Endothelial cell of umbilical vein (primary cell): ENCODE measurements around the gene USP4. TPM values are rescaled to one million over a fixed set of nuclear protein-coding genes. Genes with fewer than 3 reads are reported as not detected.

Experiments used
- BruUV-seq: library from RNA; stranded (reverse); fragments of 400-500 nt; replicated peaks from 2 replicates; lab custom pipeline; 2021; lab: Mats Ljungman, UMichigan
- CTCF ChIA-PET: fragments of 300-600, 350-600 bp; sonication (Branson Sonifier 250); formaldehyde crosslinking; loops from one replicate; lab custom pipeline; 2021; ENCODE audit warnings: antibody characterized with exemption, inconsistent platforms; lab: Charles Lee
- POLR2A ChIA-PET: fragments of 300-600, 350-600 bp; sonication (Branson Sonifier 250); formaldehyde crosslinking; loops from one replicate; lab custom pipeline; 2021; ENCODE audit warnings: antibody characterized with exemption, inconsistent platforms; lab: Charles Lee
- DNase-seq: peaks from one replicate; pipeline ENCODE4 v3.0.0-alpha.2; 2011; ENCODE audit warnings: low read depth, low spot score
- FAIRE-seq: peaks from 2 replicates; lab custom pipeline; 2011; peaks lifted over from hg19 to GRCh38; lab: Jason Lieb, UNC
- H2AFZ ChIP-seq: 2 replicates; pipeline ENCODE4 v1.6.0; 2012; ENCODE audit warnings: low read depth, low read length, control low read depth, inconsistent platforms
- H3K27ac ChIP-seq: 2 replicates; pipeline ENCODE4 v1.5.1; 2011; ENCODE audit warnings: low read depth, mild to moderate bottlenecking, control low read depth, low read length, moderate library complexity; ENCODE audit not compliant: insufficient read depth
- H3K27me3 ChIP-seq, 2 experiments: 2 replicates each; pipeline versions ENCODE4 v1.6.0 to v1.6.1; 2011; ENCODE audit warnings: low read length in 2 of 2, mixed read lengths in 1 of 2; ENCODE audit not compliant: control insufficient read depth in 2 of 2, insufficient read depth in 2 of 2
- H3K36me3 ChIP-seq, 2 experiments: 2 replicates in 1 of 2; 3 replicates in 1 of 2; pipeline ENCODE4 v1.5.1; 2011; ENCODE audit warnings: low read length in 2 of 2, mild to moderate bottlenecking in 1 of 2, moderate library complexity in 1 of 2; ENCODE audit not compliant: control insufficient read depth in 2 of 2, insufficient read depth in 2 of 2; ENCODE audit errors: extremely low read depth in 1 of 2
- H3K4me1 ChIP-seq: 3 replicates; pipeline ENCODE4 v1.5.1; 2011; ENCODE audit warnings: mild to moderate bottlenecking, low read length; ENCODE audit not compliant: control insufficient read depth, insufficient read depth; ENCODE audit errors: extremely low read depth
- H3K4me2 ChIP-seq: 2 replicates; pipeline ENCODE4 v1.6.1; 2011; ENCODE audit warnings: low read length, control low read depth, mixed read lengths; ENCODE audit not compliant: insufficient read depth
- H3K4me3 ChIP-seq, 3 experiments: fragments of 200-600 bp in 1 of 3; sonication (generic), shearing (Covaris generic) in 1 of 3; replicated peaks in 1 of 3; 2 replicates each; pipeline ENCODE4 v1.5.1; 2011 to 2016; ENCODE audit warnings: control low read depth in 3 of 3, low read length in 3 of 3, mild to moderate bottlenecking in 2 of 3, inconsistent platforms in 1 of 3, low read depth in 1 of 3, moderate library complexity in 1 of 3; ENCODE audit not compliant: insufficient read depth in 1 of 3
- H3K79me2 ChIP-seq: 2 replicates; pipeline ENCODE4 v1.6.0; 2012; ENCODE audit warnings: low read length, inconsistent platforms; ENCODE audit not compliant: control insufficient read depth, insufficient read depth
- H3K9ac ChIP-seq: replicated peaks from 2 replicates; pipeline ENCODE3; 2011; ENCODE audit warnings: low read length, control low read depth; ENCODE audit not compliant: insufficient read depth; ENCODE audit errors: extremely low read depth
- H3K9me1 ChIP-seq: replicated peaks from 3 replicates; pipeline ENCODE4 v1.6.0; 2011; ENCODE audit warnings: mild to moderate bottlenecking, low read length; ENCODE audit not compliant: control insufficient read depth, insufficient read depth; ENCODE audit errors: extremely low read depth
- H3K9me3 ChIP-seq: replicated peaks from 2 replicates; pipeline ENCODE4 v1.5.1; 2012; ENCODE audit warnings: low read length, inconsistent platforms; ENCODE audit not compliant: control insufficient read depth, insufficient read depth
- H4K20me1 ChIP-seq: replicated peaks from 2 replicates; pipeline ENCODE3; 2011; ENCODE audit warnings: mild to moderate bottlenecking, low read length; ENCODE audit not compliant: control insufficient read depth, insufficient read depth; ENCODE audit errors: extremely low read depth
- EZH2 ChIP-seq: IDR thresholded peaks from 2 replicates; pipeline ENCODE4 v1.6.1; 2012; ENCODE audit warnings: borderline replicate concordance, low read depth, mild to moderate bottlenecking, moderate library complexity, low read length, inconsistent platforms; ENCODE audit not compliant: severe bottlenecking
- FOS ChIP-seq: IDR thresholded peaks from 2 replicates; pipeline ENCODE4 v1.6.1; 2011; ENCODE audit warnings: mild to moderate bottlenecking, low read length, moderate library complexity, borderline replicate concordance; ENCODE audit not compliant: insufficient read depth
- JUN ChIP-seq: IDR thresholded peaks from 2 replicates; pipeline ENCODE4 v1.6.1; 2011; ENCODE audit warnings: borderline replicate concordance, low read depth; ENCODE audit not compliant: insufficient read length, insufficient read depth
- MYC ChIP-seq: IDR thresholded peaks from one replicate; pipeline ENCODE4 v1.6.1; 2011; ENCODE audit warnings: mild to moderate bottlenecking, low read depth, low read length
- POLR2AphosphoS5 ChIP-seq: IDR thresholded peaks from 2 replicates; pipeline ENCODE4 v1.6.1; 2012; ENCODE audit warnings: low read depth, mild to moderate bottlenecking, control low read depth, low read length, moderate library complexity; ENCODE audit not compliant: insufficient read depth
- dilution Hi-C: fragments of 300-500 bp; cut with MboI; formaldehyde crosslinking; loops from one replicate; pipeline ENCODE4 v1.15.0; 2019; ENCODE audit warnings: low sequenced_read_pairs; ENCODE audit not compliant: extremely low pct_ligation_motif_present
- intact Hi-C: fragments of 100-400 bp; cut with micrococcal nuclease; formaldehyde crosslinking; loops from one replicate; pipeline ENCODE4 v1.10.0; 2022
- polyA plus RNA-seq, 4 experiments: library from polyadenylated mRNA; depleted of rRNA in 3 of 4; stranded (reverse) in 3 of 4; unstranded in 1 of 4; fragments of >200 nt; gene quantifications; 2 replicates each; pipeline versions ENCODE4 v1.2.1 to v1.2.3, GENCODE V29; 2011 to 2012; ENCODE audit warnings: missing spikeins in 1 of 4
- total RNA-seq: library from RNA; stranded (reverse); gene quantifications from 2 replicates; pipeline ENCODE4 v1.2.3, GENCODE V29; 2021
- TF ChIP-seq, protein P1 (sequence below), 2 donors: IDR thresholded peaks; 1 replicate in 1 of 2; 2 replicates in 1 of 2; pipeline ENCODE4 v1.5.1; 2011; ENCODE audit warnings: low read length in 2 of 2, mild to moderate bottlenecking in 2 of 2, moderate library complexity in 2 of 2, control low read depth in 1 of 2, inconsistent platforms in 1 of 2, low read depth in 1 of 2; ENCODE audit not compliant: insufficient read depth in 1 of 2; ENCODE audit errors: extremely low read depth in 1 of 2
- TF ChIP-seq, protein P2 (sequence below): IDR thresholded peaks from 2 replicates; pipeline ENCODE4 v1.6.1; 2011; ENCODE audit not compliant: insufficient read depth, insufficient read length

USP4 gene
- total and polyA plus RNA-seq, 2 donors (not counting 3 experiments of a cell fraction or from before 2014, with no cell fraction given) = 39.1 to 61.3 TPM

DNA sequence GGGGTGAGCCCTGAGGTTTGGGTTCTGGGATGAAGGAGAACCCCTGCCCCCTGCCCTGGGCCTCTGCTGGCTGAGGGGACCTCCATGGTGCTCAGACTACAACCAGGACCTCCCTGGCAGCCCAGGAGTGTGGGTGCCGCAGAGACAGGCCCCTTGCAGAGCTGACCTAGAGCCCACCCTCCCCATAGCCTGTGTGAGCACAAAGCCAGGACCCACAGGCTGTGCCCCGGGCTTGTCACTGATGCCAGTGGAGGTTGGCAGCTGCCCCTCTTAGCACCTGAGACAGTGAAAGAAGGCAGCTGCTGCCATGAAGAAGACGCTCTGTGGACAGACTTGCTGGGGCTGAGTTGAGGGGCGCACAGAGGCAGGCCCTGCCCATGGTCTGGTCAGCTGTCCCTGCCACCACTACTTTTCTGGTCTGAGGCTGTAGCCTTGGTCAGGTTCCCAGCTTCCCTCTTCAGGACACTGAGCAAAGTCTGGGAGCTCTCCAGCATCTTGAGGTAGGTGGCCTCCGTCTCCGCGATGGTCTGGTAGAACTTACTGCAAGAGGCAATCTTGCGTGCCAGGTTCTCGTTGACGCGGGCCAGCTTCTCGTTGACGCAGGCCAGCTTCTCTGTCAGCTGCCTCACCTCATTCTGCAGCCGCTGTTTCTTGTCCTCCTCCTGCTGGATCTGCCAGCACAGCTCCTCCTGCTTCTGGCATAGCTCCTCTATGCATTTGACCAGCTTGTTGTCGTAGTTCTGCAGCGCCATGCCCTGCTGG, 23.0 kb downstream of the USP4 start:
- H4K20me1 ChIP-seq = no peaks in the 10 kb centered on the region
- TF ChIP-seq FOS (no peak), EZH2 (no peak), MYC (no peak), POLR2AphosphoS5 (no peak), JUN (no peak)
- TF ChIP-seq, protein P1, sequence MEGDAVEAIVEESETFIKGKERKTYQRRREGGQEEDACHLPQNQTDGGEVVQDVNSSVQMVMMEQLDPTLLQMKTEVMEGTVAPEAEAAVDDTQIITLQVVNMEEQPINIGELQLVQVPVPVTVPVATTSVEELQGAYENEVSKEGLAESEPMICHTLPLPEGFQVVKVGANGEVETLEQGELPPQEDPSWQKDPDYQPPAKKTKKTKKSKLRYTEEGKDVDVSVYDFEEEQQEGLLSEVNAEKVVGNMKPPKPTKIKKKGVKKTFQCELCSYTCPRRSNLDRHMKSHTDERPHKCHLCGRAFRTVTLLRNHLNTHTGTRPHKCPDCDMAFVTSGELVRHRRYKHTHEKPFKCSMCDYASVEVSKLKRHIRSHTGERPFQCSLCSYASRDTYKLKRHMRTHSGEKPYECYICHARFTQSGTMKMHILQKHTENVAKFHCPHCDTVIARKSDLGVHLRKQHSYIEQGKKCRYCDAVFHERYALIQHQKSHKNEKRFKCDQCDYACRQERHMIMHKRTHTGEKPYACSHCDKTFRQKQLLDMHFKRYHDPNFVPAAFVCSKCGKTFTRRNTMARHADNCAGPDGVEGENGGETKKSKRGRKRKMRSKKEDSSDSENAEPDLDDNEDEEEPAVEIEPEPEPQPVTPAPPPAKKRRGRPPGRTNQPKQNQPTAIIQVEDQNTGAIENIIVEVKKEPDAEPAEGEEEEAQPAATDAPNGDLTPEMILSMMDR (IDR thresholded peaks at IDR 0.05; ENCODE audit: extremely low read depth in 1 of 2, insufficient read depth in 1 of 2, low read depth in 1 of 2, low read length in 2 of 2) = no peak
- TF ChIP-seq, protein P2, sequence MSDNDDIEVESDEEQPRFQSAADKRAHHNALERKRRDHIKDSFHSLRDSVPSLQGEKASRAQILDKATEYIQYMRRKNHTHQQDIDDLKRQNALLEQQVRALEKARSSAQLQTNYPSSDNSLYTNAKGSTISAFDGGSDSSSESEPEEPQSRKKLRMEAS = no peak
- no peaks in the 10 kb centered on the region for H3K9me1 ChIP-seq
- peaks cover 4% of the 10 kb centered on the region for H3K4me1 ChIP-seq
- no peak overlapping the region for H3K27ac ChIP-seq
- ChIA-PET CTCF (no interaction called here), POLR2A (no interaction called here)
- H3K4me3 ChIP-seq = no peak overlapping the region
- dilution Hi-C loops (no loop called here), intact Hi-C loops (no loop called here)
- H3K27me3 ChIP-seq = no peaks in the 10 kb centered on the region
- no peak overlapping the region for H2AFZ ChIP-seq
- H3K4me2 ChIP-seq = no peak overlapping the region
- no peak overlapping the region for H3K9ac ChIP-seq
- no TSS peak for BruUV-seq
- H3K9me3 ChIP-seq = no peaks in the 10 kb centered on the region
- FAIRE-seq = no peak
- H3K36me3 ChIP-seq = peaks cover 16 to 24% of the 10 kb centered on the region in 2 experiments
- H3K79me2 ChIP-seq = peaks cover 2% of the 10 kb centered on the region
- no peak for DNase-seq
